NCI-H1105 treated with DMSO at 0.1 percent for 48 hours (cell line): ENCODE measurements around the gene NKAP.
"Not testable (repeated sequence)": the region's sequence is repeated elsewhere in the genome, so short reads cannot be mapped to it uniquely, and the experiment has no call there.

ENCODE experiments used
- DNase-seq: peaks from one replicate; lab custom pipeline; 2025; lab: John Stamatoyannopoulos, UW

Gene NKAP

GRCh38 chrX:119935215-119935874 is 8.2 kb downstream of the NKAP start:
- no peak for DNase-seq

- DNase-seq, result not testable (repeated sequence)
Observed at GRCh38 chrX:119922391-119922790, 21.2 kb downstream of the NKAP start.

GRCh38 chrX:119919835-119920585 is 23.5 kb downstream of the NKAP start:
- no peak for DNase-seq

GRCh38 chrX:119917877-119918276 is 25.7 kb downstream of the NKAP start:
- no peak for DNase-seq

- no peak for DNase-seq
Observed at GRCh38 chrX:119916310-119916709, 27.2 kb downstream of the NKAP start.

GRCh38 chrX:119900976-119901375 is 42.6 kb downstream of the NKAP start:
- no peak for DNase-seq

GRCh38 chrX:119899125-119899524 is 44.4 kb downstream of the NKAP start:
- no peak for DNase-seq

GRCh38 chrX:119895843-119896326 is 47.7 kb downstream of the NKAP start, which contains the start of gene AKAP14:
AKAP14 (plus strand) TSS chrX:119895893; CDS start chrX:119903224, 7,331 bp downstream.
- no peak for DNase-seq

GRCh38 chrX:119891961-119892692 is 51.4 kb downstream of the NKAP start:
- not testable (repeated sequence) for DNase-seq

GRCh38 chrX:119890626-119891025 is 52.9 kb downstream of the NKAP start:
- DNase-seq, result not testable (repeated sequence)

- DNase-seq, result peak; percentile 42
Observed at GRCh38 chrX:119887721-119888425, 55.7 kb downstream of the NKAP start.

GRCh38 chrX:119885554-119886428 is 57.8 kb downstream of the NKAP start:
- DNase-seq, result no peak

GRCh38 chrX:119880552-119881437 is 62.8 kb downstream of the NKAP start:
- peak; percentile 50 for DNase-seq

- no peak for DNase-seq
Observed at GRCh38 chrX:119880076-119880475, 63.5 kb downstream of the NKAP start.

- DNase-seq, result no peak
Observed at GRCh38 chrX:119878740-119879139, 64.8 kb downstream of the NKAP start.

- peak; percentile 73 for DNase-seq
Observed at GRCh38 chrX:119871599-119872395, 71.8 kb downstream of the NKAP start, which contains the start of the genes NDUFA1 and RNF113A. NDUFA1 (plus strand) TSS chrX:119871832; CDS start chrX:119871912, 80 bp downstream. RNF113A (minus strand) TSS chrX:119871733; CDS start chrX:119871613, 120 bp downstream.

GRCh38 chrX:119871245-119871598 is 72.3 kb downstream of the NKAP start:
- DNase-seq, result no peak
